GM12801 (cell line): ENCODE results near the gene KRT12.

Experiments
- TF ChIP-seq, protein P1 (sequence below): IDR thresholded peaks from one replicate; pipeline ENCODE4 v1.5.1; 2011; ENCODE audit warnings: control low read depth; ENCODE audit not compliant: insufficient read length; ENCODE audit errors: extremely low read depth

Gene KRT12

GRCh38 chr17:40852364-40852763, 14.7 kb downstream of the KRT12 start:
- TF ChIP-seq, protein P1, sequence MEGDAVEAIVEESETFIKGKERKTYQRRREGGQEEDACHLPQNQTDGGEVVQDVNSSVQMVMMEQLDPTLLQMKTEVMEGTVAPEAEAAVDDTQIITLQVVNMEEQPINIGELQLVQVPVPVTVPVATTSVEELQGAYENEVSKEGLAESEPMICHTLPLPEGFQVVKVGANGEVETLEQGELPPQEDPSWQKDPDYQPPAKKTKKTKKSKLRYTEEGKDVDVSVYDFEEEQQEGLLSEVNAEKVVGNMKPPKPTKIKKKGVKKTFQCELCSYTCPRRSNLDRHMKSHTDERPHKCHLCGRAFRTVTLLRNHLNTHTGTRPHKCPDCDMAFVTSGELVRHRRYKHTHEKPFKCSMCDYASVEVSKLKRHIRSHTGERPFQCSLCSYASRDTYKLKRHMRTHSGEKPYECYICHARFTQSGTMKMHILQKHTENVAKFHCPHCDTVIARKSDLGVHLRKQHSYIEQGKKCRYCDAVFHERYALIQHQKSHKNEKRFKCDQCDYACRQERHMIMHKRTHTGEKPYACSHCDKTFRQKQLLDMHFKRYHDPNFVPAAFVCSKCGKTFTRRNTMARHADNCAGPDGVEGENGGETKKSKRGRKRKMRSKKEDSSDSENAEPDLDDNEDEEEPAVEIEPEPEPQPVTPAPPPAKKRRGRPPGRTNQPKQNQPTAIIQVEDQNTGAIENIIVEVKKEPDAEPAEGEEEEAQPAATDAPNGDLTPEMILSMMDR, result no peak

DNA sequence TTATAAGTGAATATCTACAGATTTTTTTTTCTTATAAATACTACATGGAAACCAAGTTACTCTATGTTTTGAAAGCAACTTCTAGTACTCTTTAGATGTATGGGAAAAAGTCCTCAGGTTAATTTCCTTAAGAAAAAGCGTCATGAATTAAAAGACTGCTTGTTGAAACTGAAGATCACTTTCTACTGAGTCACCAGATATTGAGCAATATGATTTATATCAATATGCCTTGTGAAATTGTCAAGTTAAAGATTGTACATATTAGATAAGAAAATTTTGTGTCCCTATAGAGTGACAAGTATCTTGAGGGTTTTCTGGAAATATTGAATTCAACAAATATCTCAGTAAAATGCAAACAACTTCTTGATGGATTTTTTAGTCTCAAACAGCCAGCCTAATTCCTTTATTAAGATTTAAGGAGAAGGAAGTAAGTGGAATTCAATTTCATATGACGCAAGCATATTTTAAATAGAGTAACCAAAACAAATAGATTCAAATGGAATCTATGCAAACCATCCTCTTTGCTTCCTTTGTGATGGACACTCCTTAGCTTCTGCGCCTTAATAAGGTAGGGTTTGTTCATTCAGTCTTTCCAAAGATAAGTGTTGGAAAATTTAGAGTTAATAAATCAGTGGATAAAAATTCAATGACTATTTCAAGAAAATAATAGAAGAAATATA, 16.6 kb downstream of the KRT12 start:
- TF ChIP-seq, protein P1, result no peak

GRCh38 chr17:40849723-40850122, 17.3 kb downstream of the KRT12 start:
- TF ChIP-seq, protein P1, result no peak

DNA sequence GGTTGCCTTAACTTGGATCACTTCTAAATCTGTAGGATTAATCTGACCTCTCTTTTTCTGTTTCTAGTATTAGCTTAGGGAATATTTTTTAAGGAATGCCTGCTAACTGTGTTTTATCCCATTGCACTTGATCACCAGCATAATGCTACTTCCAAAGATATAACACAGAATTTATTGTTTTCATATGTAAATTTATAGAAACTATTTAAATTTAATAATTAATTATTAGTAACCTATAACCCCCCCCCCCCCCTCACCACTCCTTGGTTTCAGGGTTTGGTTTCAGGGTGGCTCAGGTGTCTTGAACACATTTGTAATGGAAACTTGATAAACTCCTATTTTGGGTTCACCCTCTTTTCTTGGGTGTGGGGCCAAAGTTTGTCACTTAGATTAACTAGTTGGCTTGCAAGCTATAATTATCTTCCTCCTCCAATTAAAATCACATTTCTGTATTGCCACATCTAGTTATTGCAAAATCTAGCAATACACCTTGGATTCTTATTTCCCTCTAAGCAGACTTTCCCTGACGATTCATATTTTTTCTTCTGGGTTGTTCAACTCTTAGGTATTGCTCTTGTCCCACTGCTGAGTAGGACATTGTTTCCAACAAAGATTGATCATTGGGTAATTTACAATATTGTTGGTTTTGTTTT, 18.3 kb downstream of the KRT12 start:
- TF ChIP-seq, protein P1, result no peak

DNA sequence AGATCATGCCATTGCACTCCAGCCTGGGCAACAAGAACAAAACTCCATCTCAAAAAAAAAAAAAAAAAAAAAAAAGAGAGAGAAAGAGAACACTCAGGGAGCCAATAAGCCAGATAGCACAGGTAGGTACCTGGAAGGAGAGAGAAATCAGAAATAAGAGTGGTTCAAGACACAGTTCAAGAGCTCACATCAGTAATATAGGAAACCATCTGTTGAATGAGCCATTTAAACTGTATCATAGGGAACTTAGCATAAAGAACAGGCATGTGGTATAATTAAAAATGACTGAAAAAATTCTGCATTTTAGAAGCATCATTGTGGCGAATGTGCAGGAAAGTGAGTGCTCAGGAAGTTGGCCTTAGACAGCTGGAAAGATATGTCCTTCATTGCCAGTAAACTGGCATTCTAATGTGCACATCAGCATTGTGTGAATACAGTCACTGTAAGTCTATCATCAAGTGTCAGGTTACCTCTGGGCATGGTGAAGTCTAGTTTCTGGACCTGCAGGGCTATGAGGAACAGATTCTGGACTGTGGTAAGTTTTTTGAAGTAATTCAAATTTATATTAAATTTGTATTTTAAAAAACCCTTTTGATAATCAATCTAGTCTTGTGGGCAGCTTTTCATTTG, 20.4 kb downstream of the KRT12 start:
- TF ChIP-seq, protein P1, result no peak

GRCh38 chr17:40844671-40845107, 22.3 kb downstream of the KRT12 start:
- TF ChIP-seq, protein P1, result no peak

GRCh38 chr17:40843242-40843641, 23.8 kb downstream of the KRT12 start:
- TF ChIP-seq, protein P1, result no peak
